IMR-90 (cell line): ENCODE data around the gene IPO13.
A peak's percentile ranks its signal among the peaks of the same experiment; 100 is the strongest.

Source experiments
- CEBPB ChIP-seq: IDR thresholded peaks from 2 replicates; pipeline ENCODE4 v1.6.1; 2012; ENCODE audit warnings: low read depth, low read length, improper control_type of control experiment
- MAFK ChIP-seq: IDR thresholded peaks from 2 replicates; pipeline ENCODE4 v1.6.1; 2012; ENCODE audit warnings: low read depth, low read length, improper control_type of control experiment
- POLR2A ChIP-seq: IDR thresholded peaks from 2 replicates; pipeline ENCODE4 v1.6.1; 2012; ENCODE audit warnings: mild to moderate bottlenecking, low read depth, low read length
- RAD21 ChIP-seq: IDR thresholded peaks from 2 replicates; pipeline ENCODE4 v1.6.1; 2012; ENCODE audit warnings: low read length, improper control_type of control experiment
- RFX5 ChIP-seq: IDR thresholded peaks from 2 replicates; pipeline ENCODE4 v1.8.0; 2012; ENCODE audit warnings: low read depth, mild to moderate bottlenecking, low read length, moderate library complexity
- TF ChIP-seq, protein P1 (sequence below): fragments of 150-350 bp; IDR thresholded peaks from 2 replicates; pipeline ENCODE4 v1.6.1; 2017; ENCODE audit warnings: mild to moderate bottlenecking, antibody characterized with exemption, low read length, low read depth
- TF ChIP-seq, protein P2 (sequence below): conservative IDR thresholded peaks from 2 replicates; pipeline ENCODE4 v1.5.1; 2012; ENCODE audit warnings: mild to moderate bottlenecking, low read depth, low read length, improper control_type of control experiment

DNA sequence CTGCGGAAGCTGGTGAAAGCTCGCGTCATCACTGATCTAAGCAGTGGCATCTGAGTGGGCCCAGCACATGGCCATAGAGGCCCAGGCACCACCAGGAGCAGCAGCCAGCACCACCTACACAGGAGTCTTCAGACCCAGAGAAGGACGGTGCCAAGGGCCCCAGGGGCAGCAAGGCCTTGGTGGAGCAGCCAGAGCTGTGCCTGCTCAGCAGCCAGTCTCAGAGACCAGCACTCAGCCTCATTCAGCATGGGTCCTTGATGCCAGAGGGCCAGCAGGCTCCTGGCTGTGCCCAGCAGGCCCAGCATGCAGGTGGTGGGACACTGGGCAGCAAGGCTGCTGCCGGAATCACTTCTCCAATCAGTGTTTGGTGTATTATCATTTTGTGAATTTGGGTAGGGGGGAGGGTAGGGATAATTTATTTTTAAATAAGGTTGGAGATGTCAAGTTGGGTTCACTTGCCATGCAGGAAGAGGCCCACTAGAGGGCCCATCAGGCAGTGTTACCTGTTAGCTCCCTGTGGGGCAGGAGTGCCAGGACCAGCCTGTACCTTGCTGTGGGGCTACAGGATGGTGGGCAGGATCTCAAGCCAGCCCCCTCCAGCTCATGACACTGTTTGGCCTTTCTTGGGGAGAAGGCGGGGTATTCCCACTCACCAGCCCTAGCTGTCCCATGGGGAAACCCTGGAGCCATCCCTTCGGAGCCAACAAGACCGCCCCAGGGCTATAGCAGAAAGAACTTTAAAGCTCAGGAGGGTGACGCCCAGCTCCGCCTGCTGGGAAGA lies 16.4 kb upstream of the IPO13 start:
- TF ChIP-seq, protein P1, sequence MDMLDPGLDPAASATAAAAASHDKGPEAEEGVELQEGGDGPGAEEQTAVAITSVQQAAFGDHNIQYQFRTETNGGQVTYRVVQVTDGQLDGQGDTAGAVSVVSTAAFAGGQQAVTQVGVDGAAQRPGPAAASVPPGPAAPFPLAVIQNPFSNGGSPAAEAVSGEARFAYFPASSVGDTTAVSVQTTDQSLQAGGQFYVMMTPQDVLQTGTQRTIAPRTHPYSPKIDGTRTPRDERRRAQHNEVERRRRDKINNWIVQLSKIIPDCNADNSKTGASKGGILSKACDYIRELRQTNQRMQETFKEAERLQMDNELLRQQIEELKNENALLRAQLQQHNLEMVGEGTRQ, result no peak
- TF ChIP-seq, protein P2, sequence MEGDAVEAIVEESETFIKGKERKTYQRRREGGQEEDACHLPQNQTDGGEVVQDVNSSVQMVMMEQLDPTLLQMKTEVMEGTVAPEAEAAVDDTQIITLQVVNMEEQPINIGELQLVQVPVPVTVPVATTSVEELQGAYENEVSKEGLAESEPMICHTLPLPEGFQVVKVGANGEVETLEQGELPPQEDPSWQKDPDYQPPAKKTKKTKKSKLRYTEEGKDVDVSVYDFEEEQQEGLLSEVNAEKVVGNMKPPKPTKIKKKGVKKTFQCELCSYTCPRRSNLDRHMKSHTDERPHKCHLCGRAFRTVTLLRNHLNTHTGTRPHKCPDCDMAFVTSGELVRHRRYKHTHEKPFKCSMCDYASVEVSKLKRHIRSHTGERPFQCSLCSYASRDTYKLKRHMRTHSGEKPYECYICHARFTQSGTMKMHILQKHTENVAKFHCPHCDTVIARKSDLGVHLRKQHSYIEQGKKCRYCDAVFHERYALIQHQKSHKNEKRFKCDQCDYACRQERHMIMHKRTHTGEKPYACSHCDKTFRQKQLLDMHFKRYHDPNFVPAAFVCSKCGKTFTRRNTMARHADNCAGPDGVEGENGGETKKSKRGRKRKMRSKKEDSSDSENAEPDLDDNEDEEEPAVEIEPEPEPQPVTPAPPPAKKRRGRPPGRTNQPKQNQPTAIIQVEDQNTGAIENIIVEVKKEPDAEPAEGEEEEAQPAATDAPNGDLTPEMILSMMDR, result 0 out of 2 replicates have a peak, but pooled peaks have one; percentile 19
- TF ChIP-seq POLR2A (no peak), MAFK (no peak), RAD21 (no peak), CEBPB (no peak), RFX5 (no peak)
